Body of pancreas (tissue), 4 donors: Measurements from ENCODE around the gene CRTAP. TPM values are rescaled to one million over a fixed set of nuclear protein-coding genes. Genes with fewer than 3 reads are reported as not detected.
A peak's percentile ranks its signal among the peaks of the same experiment; 100 is the strongest.

Experiments
- ATAC-seq: fragments of 150-250 bp; one replicate; pipeline ENCODE4 v1.9.1; 2016
- DNase-seq, 4 donors: peaks; one replicate each; pipeline ENCODE4 v3.0.0-alpha.2; 2019
- H3K27ac ChIP-seq, 4 donors: fragments of 200-600 bp; sonication (generic); 1 replicate in 3 of 4; 2 replicates in 1 of 4; pipeline versions ENCODE4 v1.5.1 to v1.6.1; 2016 to 2019; ENCODE audit warnings: mild to moderate bottlenecking in 1 of 4, mixed read lengths in 1 of 4, moderate library complexity in 1 of 4
- H3K27me3 ChIP-seq, 2 donors: fragments of 200-600 bp; sonication (generic); one replicate each; pipeline ENCODE4 v1.6.0; 2016; ENCODE audit warnings: mild to moderate bottlenecking in 1 of 2
- H3K36me3 ChIP-seq, 2 donors: fragments of 200-600 bp; sonication (generic); replicated peaks in 1 of 2; 2 replicates each; pipeline ENCODE4 v1.5.1; 2016; ENCODE audit warnings: low read depth in 2 of 2; ENCODE audit not compliant: insufficient read depth in 1 of 2
- H3K4me1 ChIP-seq: fragments of 200-600 bp; sonication (generic); one replicate; pipeline ENCODE4 v1.6.0; 2016
- H3K4me3 ChIP-seq, 2 donors: fragments of 200-600 bp; sonication (generic); 1 replicate in 1 of 2; 2 replicates in 1 of 2; pipeline ENCODE4 v1.5.1; 2016 to 2019
- H3K9me3 ChIP-seq, 3 donors: fragments of 200-600 bp; sonication (generic); 1 replicate in 2 of 3; 2 replicates in 1 of 3; pipeline ENCODE4 v1.5.1; 2016
- POLR2A ChIP-seq, 3 donors: fragments of 450-650 bp; IDR thresholded peaks; one replicate each; pipeline ENCODE4 v1.6.1; 2016; ENCODE audit warnings: antibody characterized with exemption in 3 of 3, mild to moderate bottlenecking in 2 of 3
- WGBS, 2 donors: methylation state at CpG; one replicate each; pipeline ENCODE4 v1.1.5; 2017; 5-methylcytosine and 5-hydroxymethylcytosine counted together
- intact Hi-C: fragments of 100-400 bp; cut with DNase I; formaldehyde crosslinking; loops from one replicate; pipeline ENCODE4 v1.15.1; 2023
- total RNA-seq, 2 donors: library from RNA; depleted of rRNA; stranded (reverse); fragments of >200 nt; gene quantifications; one replicate each; pipeline ENCODE4 v1.1.0, GENCODE V29; 2016
- TF ChIP-seq, protein P1 (sequence below), 7 experiments: fragments of 450-650 bp in 4 of 7; fragments of 200-600 bp in 3 of 7; sonication (generic) in 3 of 7; IDR thresholded peaks; one replicate each; pipeline ENCODE4 v1.5.1; 2016 to 2019; ENCODE audit warnings: antibody characterized with exemption in 7 of 7

Gene CRTAP
- total RNA-seq, 2 donors from 2014 or later, result 30.0 to 101 TPM

DNA sequence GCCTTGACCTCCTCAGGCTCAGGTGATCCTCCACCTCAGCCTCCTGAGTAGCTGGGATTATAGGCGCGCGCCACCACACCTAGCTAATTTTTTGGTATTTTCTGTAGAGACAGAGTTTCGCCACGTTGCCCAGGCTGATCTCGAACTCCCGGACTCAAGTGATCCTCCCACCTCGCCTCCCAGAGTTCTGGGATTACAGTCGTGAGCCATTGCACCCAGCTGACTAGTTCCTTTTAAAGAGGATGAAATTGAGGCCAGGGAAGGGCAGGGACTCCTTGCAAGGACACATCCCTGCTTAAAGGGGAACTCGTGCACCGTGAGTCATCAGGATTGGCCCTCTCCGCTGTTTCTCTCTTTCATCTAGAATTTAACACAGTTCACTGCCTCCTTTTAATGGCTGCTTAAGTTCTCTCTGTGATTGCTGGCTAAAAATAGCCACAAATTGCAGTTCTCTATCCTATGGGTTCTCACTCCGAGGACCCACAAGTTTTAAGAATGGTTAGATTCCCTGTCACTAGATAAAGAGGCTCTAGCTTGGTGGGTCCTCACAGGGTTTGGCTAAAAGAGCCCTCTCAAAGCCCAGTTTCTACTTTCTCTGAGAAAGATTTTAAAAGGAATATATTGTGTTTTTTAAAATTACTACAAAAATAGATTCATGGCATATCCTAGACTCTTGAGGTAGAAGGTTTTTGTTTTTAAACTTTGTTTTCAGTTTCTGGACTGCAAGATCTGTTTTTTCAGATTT, 1.4 kb downstream of the CRTAP start:
- DNase-seq (peak; percentile 34 to 80 (median 62)), ATAC-seq (no peak)
- peaks cover 24% of the 10 kb centered on the region for H3K4me1 ChIP-seq
- H3K36me3 ChIP-seq, result no peaks in the 10 kb centered on the region
- H3K4me3 ChIP-seq, result no peak overlapping the region
- TF ChIP-seq, protein P1, sequence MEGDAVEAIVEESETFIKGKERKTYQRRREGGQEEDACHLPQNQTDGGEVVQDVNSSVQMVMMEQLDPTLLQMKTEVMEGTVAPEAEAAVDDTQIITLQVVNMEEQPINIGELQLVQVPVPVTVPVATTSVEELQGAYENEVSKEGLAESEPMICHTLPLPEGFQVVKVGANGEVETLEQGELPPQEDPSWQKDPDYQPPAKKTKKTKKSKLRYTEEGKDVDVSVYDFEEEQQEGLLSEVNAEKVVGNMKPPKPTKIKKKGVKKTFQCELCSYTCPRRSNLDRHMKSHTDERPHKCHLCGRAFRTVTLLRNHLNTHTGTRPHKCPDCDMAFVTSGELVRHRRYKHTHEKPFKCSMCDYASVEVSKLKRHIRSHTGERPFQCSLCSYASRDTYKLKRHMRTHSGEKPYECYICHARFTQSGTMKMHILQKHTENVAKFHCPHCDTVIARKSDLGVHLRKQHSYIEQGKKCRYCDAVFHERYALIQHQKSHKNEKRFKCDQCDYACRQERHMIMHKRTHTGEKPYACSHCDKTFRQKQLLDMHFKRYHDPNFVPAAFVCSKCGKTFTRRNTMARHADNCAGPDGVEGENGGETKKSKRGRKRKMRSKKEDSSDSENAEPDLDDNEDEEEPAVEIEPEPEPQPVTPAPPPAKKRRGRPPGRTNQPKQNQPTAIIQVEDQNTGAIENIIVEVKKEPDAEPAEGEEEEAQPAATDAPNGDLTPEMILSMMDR (IDR thresholded peaks at IDR 0.05), result no peak
- TF ChIP-seq POLR2A (IDR thresholded peaks at IDR 0.05), result no peak
- H3K27me3 ChIP-seq, result no peaks in the 10 kb centered on the region
- 63 to 67% methylated on average over 13 of the region's 13 CpGs for WGBS, 2 donors
- H3K27ac ChIP-seq, result peak overlapping the region in 3 of 4 donors; percentile 96 to 97 (median 97)
- no peaks in the 10 kb centered on the region for H3K9me3 ChIP-seq
- intact Hi-C loops, result no loop called here

- Histone ChIP-seq H3K4me1 (peaks cover 24% of the 10 kb centered on the region), H3K9me3 (no peaks in the 10 kb centered on the region), H3K36me3 (peaks cover 0 to 2% of the 10 kb centered on the region in 2 donors), H3K27me3 (no peaks in the 10 kb centered on the region), H3K27ac (no peak overlapping the region), H3K4me3 (no peak overlapping the region)
- no peak for DNase-seq
- intact Hi-C loops, result no loop called here
- TF ChIP-seq POLR2A (IDR thresholded peaks at IDR 0.05), result no peak
- ATAC-seq, result no peak
- whole genome bisulfite sequencing, 2 donors, result 96 to 100% methylated on average over 3 of the region's 3 CpGs
Observed at GRCh38 chr3:33117461-33117860, 3.6 kb downstream of the CRTAP start.

GRCh38 chr3:33119891-33120290, 6.1 kb downstream of the CRTAP start:
- Histone ChIP-seq H3K4me3 (no peak overlapping the region), H3K27ac (no peak overlapping the region), H3K36me3 (peaks cover 0 to 5% of the 10 kb centered on the region in 2 donors), H3K9me3 (no peaks in the 10 kb centered on the region), H3K27me3 (no peaks in the 10 kb centered on the region), H3K4me1 (peaks cover 11% of the 10 kb centered on the region)
- 44 to 86% methylated on average over 3 of the region's 3 CpGs for WGBS, 2 donors
- no peak for DNase-seq
- TF ChIP-seq, protein P1 (IDR thresholded peaks at IDR 0.05), result no peak
- no peak for TF ChIP-seq POLR2A (IDR thresholded peaks at IDR 0.05)
- intact Hi-C loops, result no loop called here
- ATAC-seq, result no peak

DNA sequence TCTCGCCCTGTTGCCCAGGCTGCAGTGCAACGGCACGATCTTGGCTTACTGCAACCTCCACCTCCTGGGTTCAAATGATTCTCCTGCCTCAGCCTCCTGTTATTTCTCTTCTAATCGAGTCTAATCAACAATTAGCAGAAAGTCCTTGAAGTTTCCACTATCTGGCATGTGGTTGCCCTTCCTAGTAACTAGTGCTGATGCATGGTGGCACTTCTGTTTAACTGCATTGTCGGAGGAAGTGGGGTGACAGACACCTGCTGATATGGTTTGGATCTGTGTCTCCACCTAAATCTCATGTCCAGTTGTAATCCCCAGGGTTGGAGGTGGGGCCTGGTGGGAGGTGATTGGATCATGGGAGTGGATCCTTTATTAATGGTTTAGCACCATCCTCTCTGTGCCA, 9.2 kb downstream of the CRTAP start:
- no peak overlapping the region for H3K4me3 ChIP-seq
- H3K36me3 ChIP-seq, result peaks cover 0 to 10% of the 10 kb centered on the region in 2 donors
- TF ChIP-seq, protein P1 (IDR thresholded peaks at IDR 0.05), result no peak
- no peak for ATAC-seq
- intact Hi-C loops, result no loop called here
- no peak for DNase-seq
- no peaks in the 10 kb centered on the region for H3K4me1 ChIP-seq
- WGBS, 2 donors, result 74 to 84% methylated on average over 5 of the region's 5 CpGs
- H3K9me3 ChIP-seq, result no peaks in the 10 kb centered on the region
- no peaks in the 10 kb centered on the region for H3K27me3 ChIP-seq
- H3K27ac ChIP-seq, result no peak overlapping the region

- Histone ChIP-seq H3K9me3 (no peaks in the 10 kb centered on the region), H3K36me3 (peaks cover 0 to 10% of the 10 kb centered on the region in 2 donors), H3K27me3 (no peaks in the 10 kb centered on the region), H3K4me3 (no peak overlapping the region), H3K27ac (no peak overlapping the region), H3K4me1 (no peaks in the 10 kb centered on the region)
- 0 to 44% methylated on average over 1 of the region's 1 CpG for WGBS, 2 donors
- intact Hi-C loops, result no loop called here
- DNase-seq (no peak), ATAC-seq (no peak)
- TF ChIP-seq, protein P1 (IDR thresholded peaks at IDR 0.05), result no peak
- no peak for TF ChIP-seq POLR2A (IDR thresholded peaks at IDR 0.05)
Observed at GRCh38 chr3:33124638-33125037, 10.8 kb downstream of the CRTAP start.
